Kidney (tissue), 14 donors: ENCODE data around the gene MUSTN1. TPM values are rescaled to one million over a fixed set of nuclear protein-coding genes. Genes with fewer than 3 reads are reported as not detected.

Source experiments
- DNase-seq, 5 donors: peaks; one replicate each; pipeline ENCODE4 v3.0.0-alpha.2; 2013 to 2020
- FAIRE-seq: peaks from 2 replicates; lab custom pipeline; 2012; peaks lifted over from hg19 to GRCh38; lab: Jason Lieb, UNC
- H3K27ac ChIP-seq, 2 donors: one replicate each; pipeline ENCODE4 v1.7.0; 2013; ENCODE audit warnings: low read depth in 2 of 2, low read length in 2 of 2, inconsistent platforms in 1 of 2
- H3K27me3 ChIP-seq: one replicate; pipeline ENCODE4 v1.7.1; 2013; ENCODE audit warnings: low read length, inconsistent platforms; ENCODE audit not compliant: control insufficient read depth, insufficient read depth
- H3K36me3 ChIP-seq, 3 donors: one replicate each; pipeline versions ENCODE4 v1.7.0 to v1.7.1; 2013; ENCODE audit warnings: low read length in 3 of 3, control low read depth in 1 of 3, inconsistent platforms in 1 of 3; ENCODE audit not compliant: insufficient read depth in 3 of 3, control insufficient read depth in 2 of 3
- H3K4me1 ChIP-seq, 3 donors: one replicate each; pipeline versions ENCODE4 v1.7.0 to v1.7.1; 2013; ENCODE audit warnings: low read length in 3 of 3, inconsistent platforms in 1 of 3, low read depth in 1 of 3; ENCODE audit not compliant: control insufficient read depth in 2 of 3, insufficient read depth in 2 of 3
- H3K4me3 ChIP-seq, 3 donors: one replicate each; pipeline versions ENCODE4 v1.7.0 to v1.8.1; 2013; ENCODE audit warnings: low read length in 3 of 3, control low read depth in 1 of 3, inconsistent platforms in 1 of 3
- H3K9ac ChIP-seq, 3 donors: one replicate each; pipeline versions ENCODE4 v1.7.0 to v1.7.1; 2013; ENCODE audit warnings: low read length in 3 of 3, control low read depth in 1 of 3, inconsistent platforms in 1 of 3
- H3K9me3 ChIP-seq, 3 donors: one replicate each; pipeline versions ENCODE4 v1.7.0 to v1.7.1; 2013; ENCODE audit warnings: low read length in 3 of 3, control low read depth in 1 of 3, inconsistent platforms in 1 of 3; ENCODE audit not compliant: control insufficient read depth in 2 of 3, insufficient read depth in 1 of 3
- CTCF ChIP-seq: IDR thresholded peaks from 3 replicates; pipeline ENCODE4 v1.5.1; 2012; ENCODE audit warnings: mild to moderate bottlenecking, moderate library complexity, borderline replicate concordance; ENCODE audit not compliant: insufficient read depth; ENCODE audit errors: extremely low read depth
- intact Hi-C: fragments of 100-400 bp; cut with DNase I; formaldehyde crosslinking; loops from one replicate; pipeline ENCODE4 v1.11.1; 2022
- polyA plus RNA-seq: library from polyadenylated mRNA; stranded (reverse); fragments of 350-450 nt; fragmentation: Illumina TruSeq; extraction: RNeasy Lipid Tissue Mini Kit (QIAGEN cat#74804); gene quantifications from one replicate; pipeline ENCODE4 v1.2.3, GENCODE V29; 2014; ENCODE audit warnings: low read depth, low replicate concordance; ENCODE audit not compliant: insufficient read depth
- total RNA-seq: library from RNA; stranded (reverse); fragmentation: NEBNext Ultra II Directional; extraction: Animal tissue kit (Norgen Biotek cat#: 25700); gene quantifications from one replicate; pipeline ENCODE4 v1.2.1, GENCODE V29; 2021
- donor health status: control.
- donor health status: control.
- donor health status: control.
- donor health status: control.
- donor health status: control.
- donor health status: DM: yes; HTN: yes; CAD: no.
- donor health status: Normal renal cell carcinoma (clear cell type).

Gene MUSTN1
- total and polyA plus RNA-seq, 2 donors from 2014 or later: 18.6 to 47.8 TPM

GRCh38 chr3:52860424-52860768 lies 25.6 kb upstream of the MUSTN1 start:
- H3K9me3 ChIP-seq: no peaks in the 10 kb centered on the region
- DNase-seq (no peak), FAIRE-seq (no peak)

GRCh38 chr3:52859686-52860423 lies 25.0 kb upstream of the MUSTN1 start:
- Histone ChIP-seq H3K4me3 (no peak overlapping the region), H3K4me1 (no peaks in the 10 kb centered on the region), H3K36me3 (no peaks in the 10 kb centered on the region), H3K27me3 (no peaks in the 10 kb centered on the region), H3K9ac (no peak overlapping the region), H3K27ac (no peak overlapping the region), H3K9me3 (no peaks in the 10 kb centered on the region)
- DNase-seq: no peak
- intact Hi-C loops: no loop called here
- no peak for FAIRE-seq
- TF ChIP-seq CTCF: no peak

More at GRCh38 chr3:52860424-52860768, 25.6 kb upstream of the MUSTN1 start:
- Histone ChIP-seq H3K4me3 (no peak overlapping the region), H3K27me3 (no peaks in the 10 kb centered on the region), H3K27ac (no peak overlapping the region), H3K4me1 (no peaks in the 10 kb centered on the region), H3K36me3 (no peaks in the 10 kb centered on the region), H3K9ac (no peak overlapping the region)
- no peak for TF ChIP-seq CTCF
- intact Hi-C loops: no loop called here

- Histone ChIP-seq H3K4me1 (no peaks in the 10 kb centered on the region), H3K9ac (no peak overlapping the region), H3K4me3 (no peak overlapping the region), H3K27ac (no peak overlapping the region), H3K27me3 (no peaks in the 10 kb centered on the region), H3K36me3 (peaks cover 0 to 3% (median 0%) of the 10 kb centered on the region in 3 donors), H3K9me3 (no peaks in the 10 kb centered on the region)
- intact Hi-C loops: no loop called here
- FAIRE-seq: no peak
- no peak for DNase-seq
- TF ChIP-seq CTCF: no peak
Measured at GRCh38 chr3:52857864-52858263, 23.0 kb upstream of the MUSTN1 start.
